Neural crest cell (in vitro differentiated cells): Measurements from ENCODE around the gene DACT3. TPM values are rescaled to one million over a fixed set of nuclear protein-coding genes. Genes with fewer than 3 reads are reported as not detected.

Experiments used
- DNase-seq: peaks from one replicate; pipeline ENCODE4 v3.0.0; 2021; ENCODE audit warnings: low read depth, mixed read lengths, low spot score
- H3K27ac Mint-ChIP-seq: one replicate; pipeline ENCODE4 v1.8.0; 2021; ENCODE audit warnings: mild to moderate bottlenecking, mixed read lengths; ENCODE audit not compliant: unreplicated experiment
- H3K27me3 Mint-ChIP-seq: 2 replicates; pipeline ENCODE4 v1.8.0; 2021; ENCODE audit warnings: low read depth, mild to moderate bottlenecking, mixed read lengths
- H3K36me3 Mint-ChIP-seq: 2 replicates; pipeline ENCODE4 v1.8.0; 2021; ENCODE audit warnings: low read depth, mild to moderate bottlenecking, mixed read lengths
- H3K4me1 Mint-ChIP-seq: 2 replicates; pipeline ENCODE4 v1.8.0; 2021; ENCODE audit warnings: mixed read lengths
- H3K4me3 Mint-ChIP-seq: one replicate; pipeline ENCODE4 v1.8.0; 2021; ENCODE audit warnings: mild to moderate bottlenecking, mixed read lengths
- H3K9me3 Mint-ChIP-seq: 2 replicates; pipeline ENCODE4 v1.8.0; 2021; ENCODE audit warnings: mixed read lengths
- total RNA-seq: library from RNA; stranded (reverse); gene quantifications from 2 replicates; pipeline ENCODE4 v1.2.1, GENCODE V29; 2021
- TF ChIP-seq, protein P1 (sequence below): fragments of 200-600 bp; sonication (generic); conservative IDR thresholded peaks from 2 replicates; pipeline ENCODE4 v1.5.0; 2021; ENCODE audit warnings: antibody characterized with exemption, mild to moderate bottlenecking

Gene DACT3
- total RNA-seq, 1 donor from 2014 or later = 7.4 TPM

- no peak for DNase-seq
- H3K9me3 Mint-ChIP-seq = no peaks in the 10 kb centered on the region
These were observed 55.6 kb downstream of the DACT3 start for GRCh38 chr19:46605356-46605821.

DNA sequence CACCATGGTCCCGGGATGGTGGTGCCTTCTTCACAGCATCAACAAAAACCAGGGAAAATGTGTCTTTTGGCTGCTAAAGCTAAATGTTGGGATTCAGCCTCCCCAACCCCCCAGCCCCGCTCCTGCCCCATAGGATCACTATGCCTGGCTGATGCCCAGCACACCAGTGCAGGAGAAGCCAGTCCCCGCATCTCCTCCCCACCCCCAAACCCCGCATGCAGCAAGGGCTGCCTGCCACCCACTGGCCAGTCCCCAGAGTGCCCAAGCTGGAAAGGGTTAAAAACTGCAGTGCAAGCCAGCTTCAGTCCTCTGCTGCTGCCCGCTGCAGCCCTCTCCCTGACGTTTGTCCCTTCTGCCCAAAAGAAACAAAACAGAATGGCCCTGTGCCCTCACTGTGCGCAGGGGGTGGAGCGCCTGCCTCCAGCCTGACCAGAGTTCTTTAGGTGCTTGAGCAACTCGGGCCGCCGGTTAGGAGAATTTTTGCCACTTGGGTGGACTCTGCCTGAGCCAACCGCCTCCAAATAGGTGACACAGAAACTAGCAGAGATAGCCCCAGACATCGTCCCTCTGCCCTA, 56.1 kb downstream of the DACT3 start:
- peaks cover 9% of the 10 kb centered on the region for H3K36me3 Mint-ChIP-seq
- TF ChIP-seq, protein P1, sequence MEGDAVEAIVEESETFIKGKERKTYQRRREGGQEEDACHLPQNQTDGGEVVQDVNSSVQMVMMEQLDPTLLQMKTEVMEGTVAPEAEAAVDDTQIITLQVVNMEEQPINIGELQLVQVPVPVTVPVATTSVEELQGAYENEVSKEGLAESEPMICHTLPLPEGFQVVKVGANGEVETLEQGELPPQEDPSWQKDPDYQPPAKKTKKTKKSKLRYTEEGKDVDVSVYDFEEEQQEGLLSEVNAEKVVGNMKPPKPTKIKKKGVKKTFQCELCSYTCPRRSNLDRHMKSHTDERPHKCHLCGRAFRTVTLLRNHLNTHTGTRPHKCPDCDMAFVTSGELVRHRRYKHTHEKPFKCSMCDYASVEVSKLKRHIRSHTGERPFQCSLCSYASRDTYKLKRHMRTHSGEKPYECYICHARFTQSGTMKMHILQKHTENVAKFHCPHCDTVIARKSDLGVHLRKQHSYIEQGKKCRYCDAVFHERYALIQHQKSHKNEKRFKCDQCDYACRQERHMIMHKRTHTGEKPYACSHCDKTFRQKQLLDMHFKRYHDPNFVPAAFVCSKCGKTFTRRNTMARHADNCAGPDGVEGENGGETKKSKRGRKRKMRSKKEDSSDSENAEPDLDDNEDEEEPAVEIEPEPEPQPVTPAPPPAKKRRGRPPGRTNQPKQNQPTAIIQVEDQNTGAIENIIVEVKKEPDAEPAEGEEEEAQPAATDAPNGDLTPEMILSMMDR = no peak
- peaks cover 32% of the 10 kb centered on the region for H3K4me1 Mint-ChIP-seq
- no peak for DNase-seq
- H3K27ac Mint-ChIP-seq = no peak overlapping the region
- H3K9me3 Mint-ChIP-seq = no peaks in the 10 kb centered on the region
- peak overlapping the region; percentile 80 for H3K4me3 Mint-ChIP-seq
- no peaks in the 10 kb centered on the region for H3K27me3 Mint-ChIP-seq

More at GRCh38 chr19:46605356-46605821, 55.6 kb downstream of the DACT3 start:
- Mint-ChIP-seq H3K4me3 (peak overlapping the region; percentile 65), H3K27me3 (no peaks in the 10 kb centered on the region), H3K4me1 (peaks cover 27% of the 10 kb centered on the region), H3K36me3 (peaks cover 9% of the 10 kb centered on the region), H3K27ac (no peak overlapping the region)
- TF ChIP-seq, protein P1 = no peak

DNA sequence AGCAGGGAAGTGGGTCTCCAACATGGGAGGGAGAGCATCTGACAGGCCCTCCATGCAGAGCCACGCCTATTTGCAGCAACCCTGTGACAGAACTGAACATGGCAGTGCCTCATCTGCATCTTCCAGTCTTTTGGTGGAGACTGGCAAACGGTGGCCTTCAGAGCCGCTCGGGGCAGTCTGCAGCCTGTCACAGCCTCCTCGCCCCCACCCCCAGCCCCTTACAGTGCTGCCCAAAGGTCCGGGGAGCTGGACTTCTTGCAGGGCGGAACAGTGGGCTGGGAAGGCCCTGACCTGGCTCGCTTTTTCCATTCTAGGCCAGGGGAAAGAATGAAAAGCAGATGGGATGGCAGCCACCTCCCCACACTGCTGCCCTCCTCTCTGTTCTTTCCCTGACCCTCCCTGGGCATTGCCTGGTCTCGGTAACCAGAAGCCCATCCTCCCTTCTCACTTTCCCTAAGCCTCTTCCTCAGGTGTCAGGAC, 57.2 kb downstream of the DACT3 start:
- DNase-seq = no peak
- Mint-ChIP-seq H3K4me1 (peaks cover 33% of the 10 kb centered on the region), H3K4me3 (peak overlapping the region; percentile 100), H3K27me3 (no peaks in the 10 kb centered on the region), H3K36me3 (peaks cover 7% of the 10 kb centered on the region), H3K27ac (no peak overlapping the region), H3K9me3 (peaks cover 3% of the 10 kb centered on the region)
- TF ChIP-seq, protein P1 = no peak

GRCh38 chr19:46603195-46603637, 57.8 kb downstream of the DACT3 start:
- Mint-ChIP-seq H3K9me3 (peaks cover 7% of the 10 kb centered on the region), H3K4me1 (peaks cover 33% of the 10 kb centered on the region), H3K27me3 (no peaks in the 10 kb centered on the region), H3K4me3 (peak overlapping the region; percentile 100), H3K36me3 (peaks cover 6% of the 10 kb centered on the region), H3K27ac (no peak overlapping the region)
- TF ChIP-seq, protein P1 = no peak
- no peak for DNase-seq

DNA sequence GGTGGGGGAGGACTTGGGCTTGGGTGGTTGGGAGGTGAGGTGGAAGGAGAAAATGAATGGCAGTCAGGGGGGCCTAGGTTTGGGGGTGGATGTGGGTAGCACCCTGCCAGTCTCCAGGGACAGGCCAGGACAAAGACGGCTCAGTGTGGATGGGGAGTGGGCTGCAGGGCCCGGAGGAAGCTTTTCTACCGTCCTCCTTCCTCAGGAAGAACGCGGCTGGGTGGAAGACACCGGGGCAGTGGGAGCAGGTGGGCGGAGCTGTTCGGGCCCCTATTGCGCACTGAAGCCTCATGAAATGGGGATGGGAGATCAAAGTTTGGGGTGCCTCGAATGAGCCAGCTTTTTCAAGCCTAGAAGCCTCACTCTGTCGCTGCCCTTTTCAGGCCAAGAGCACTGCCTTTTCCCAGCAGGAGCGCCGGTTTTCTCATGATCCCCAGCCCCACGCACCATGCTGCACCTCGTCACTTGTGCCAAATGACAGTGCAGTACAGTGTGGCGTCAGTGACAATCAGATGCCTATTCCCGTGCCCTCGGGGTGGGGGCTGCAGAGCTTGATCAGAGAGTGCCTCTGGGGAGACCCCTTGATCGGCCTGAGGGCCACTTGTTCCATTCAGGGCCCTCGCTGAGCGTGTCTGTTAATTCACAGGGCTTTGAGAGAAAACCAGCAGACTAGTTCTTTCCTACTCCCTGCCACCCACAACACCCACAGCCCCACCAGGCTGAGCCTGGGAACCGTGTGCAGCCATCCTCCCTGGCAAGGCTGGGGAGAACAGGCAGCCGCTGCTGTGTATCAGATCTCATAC, 58.4 kb downstream of the DACT3 start:
- Mint-ChIP-seq H3K27ac (peak overlapping the region; percentile 81), H3K9me3 (peaks cover 9% of the 10 kb centered on the region), H3K4me3 (peak overlapping the region; percentile 100), H3K36me3 (peaks cover 7% of the 10 kb centered on the region), H3K4me1 (peaks cover 33% of the 10 kb centered on the region), H3K27me3 (no peaks in the 10 kb centered on the region)
- no peak for DNase-seq
- TF ChIP-seq, protein P1 = no peak
